GM19324 (cell line): ENCODE data around the gene SEC31A.

Experiments
- ATAC-seq: cut with Tn5 transposase; IDR thresholded peaks from one replicate; pipeline ENCODE4 v1.9.1; 2021; ENCODE audit warnings: mild to moderate bottlenecking, moderate library complexity; ENCODE audit not compliant: unreplicated experiment, low FRiP score

The SEC31A gene

DNA sequence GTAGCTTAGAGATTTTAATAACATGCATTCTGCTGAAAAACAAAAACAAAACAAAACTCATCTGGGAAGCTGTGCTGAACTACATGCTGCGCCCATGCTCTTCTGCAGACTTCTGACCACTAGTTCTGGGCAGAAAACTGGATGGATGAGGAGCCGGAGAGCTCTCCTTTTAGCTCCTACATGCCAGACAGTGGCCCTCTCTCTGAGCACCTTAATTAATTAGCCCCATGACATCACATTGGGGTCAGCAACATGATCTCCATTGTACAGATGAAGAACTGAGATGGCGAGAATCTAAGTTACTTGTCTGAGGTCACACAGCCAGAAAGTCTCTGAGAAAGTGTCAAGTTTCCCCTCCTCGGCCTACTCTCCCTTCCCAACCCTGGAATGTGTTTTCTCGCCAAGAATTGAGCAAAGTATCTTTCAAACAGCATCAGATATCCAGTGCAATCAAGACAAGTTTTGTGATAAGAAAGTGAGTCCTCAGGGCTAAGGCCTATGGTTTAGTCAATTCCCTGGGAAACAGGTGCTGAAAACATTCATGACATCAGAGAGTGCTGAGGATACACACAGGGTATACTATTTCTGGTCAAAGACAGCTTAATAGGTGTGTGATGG lies 113.9 kb downstream of the SEC31A start:
- no peak for ATAC-seq

DNA sequence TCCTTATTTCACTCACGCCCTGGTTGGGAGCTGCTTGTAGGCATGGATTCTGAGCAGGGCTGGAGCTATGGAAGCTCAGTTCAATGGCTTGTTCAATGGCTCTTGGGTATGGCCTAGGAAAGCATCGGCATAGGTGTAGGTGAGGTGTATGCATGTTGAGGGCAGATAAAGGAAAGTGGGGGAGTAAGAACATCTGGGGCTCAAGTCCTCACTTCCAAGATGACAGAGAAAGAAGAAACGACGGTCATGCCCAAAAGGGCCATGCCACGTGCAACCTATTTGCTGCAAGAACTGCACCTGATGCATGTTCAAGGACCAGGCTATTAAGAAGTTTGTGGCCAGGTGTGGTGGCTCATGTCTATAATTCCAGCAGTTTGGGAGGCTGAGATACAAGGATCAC lies 115.7 kb downstream of the SEC31A start:
- ATAC-seq, result no peak

- no peak for ATAC-seq
Measured at GRCh38 chr4:82774711-82775171, 116.2 kb downstream of the SEC31A start.

DNA sequence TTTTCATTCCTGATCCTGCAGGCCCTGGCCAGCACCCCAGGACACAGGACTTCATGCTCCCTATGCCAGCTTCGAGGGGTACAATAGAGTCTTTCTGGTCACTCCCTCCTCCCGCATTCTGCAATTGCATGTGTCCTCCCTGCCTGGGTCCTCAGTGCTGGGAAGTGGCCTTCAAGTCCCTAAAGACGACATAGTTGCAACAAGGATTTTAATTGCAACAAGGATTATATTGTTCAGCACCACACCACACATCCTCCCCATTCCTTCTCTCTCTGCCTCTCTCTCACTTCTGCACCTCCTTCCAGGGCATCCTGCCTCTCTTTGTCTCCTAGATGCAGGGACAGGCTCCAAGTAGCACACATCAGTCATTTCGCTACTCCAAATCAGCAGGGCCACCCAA lies 117.9 kb downstream of the SEC31A start:
- ATAC-seq, result no peak

- ATAC-seq, result no peak
Measured at GRCh38 chr4:82770607-82771006, 120.3 kb downstream of the SEC31A start.
